ENCODE data around the gene PDCD1.

The PDCD1 gene

GRCh38 chr2:241852981-241853631, 5.6 kb downstream of the PDCD1 start:
- WGBS (ENCODE audit: insufficient coverage) = 96% methylated on average over 8 of the region's 10 CpGs
- Histone ChIP-seq H3K27me3 (replicated peaks in 2 of 5; ENCODE audit: control insufficient read depth in 4 of 5, insufficient read depth in 5 of 5, low read length in 4 of 5) (no peaks in the 10 kb centered on the region), H3K36me3 (ENCODE audit: control insufficient read depth in 4 of 4, insufficient read depth in 4 of 4, low read length in 3 of 4) (no peaks in the 10 kb centered on the region), H3K27ac (ENCODE audit: insufficient read depth in 1 of 2, low read depth in 1 of 2, low read length in 2 of 2, poor library complexity in 1 of 2, severe bottlenecking in 2 of 2) (no peak overlapping the region), H3K4me3 (ENCODE audit: control insufficient read depth in 1 of 7, extremely low read depth in 1 of 7, insufficient read depth in 4 of 7, low read depth in 2 of 7, low read length in 6 of 7) (no peak overlapping the region), H3K9me3 (ENCODE audit: control extremely low read depth in 1 of 5, control insufficient read depth in 4 of 5, insufficient read depth in 2 of 5, low read depth in 1 of 5, low read length in 4 of 5) (no peaks in the 10 kb centered on the region), H3K4me1 (ENCODE audit: control extremely low read depth in 1 of 4, control insufficient read depth in 4 of 4, insufficient read depth in 4 of 4, low read length in 3 of 4) (peaks cover 0 to 26% (median 19%) of the 10 kb centered on the region in 4 experiments)
- DNase-seq = no peak
- ChIA-PET CTCF (interaction anchor here (0.8 to 2.9 kb wide), 3 partner anchors 9 to 16 kb away, joined by 3 to 11 read pairs (median 4); no protein-coding TSS in a partner anchor), POLR2A (interaction anchor here (0.6 kb wide), 1 partner anchor 8 kb away, joined by 3 read pairs; no protein-coding TSS in a partner anchor)

GRCh38 chr2:241852116-241852980, 6.3 kb downstream of the PDCD1 start:
- ChIA-PET POLR2A (no interaction called here), CTCF (interaction anchor here (1.1 kb wide), 1 partner anchor 8 kb away, joined by 4 read pairs; no protein-coding TSS in a partner anchor)
- Histone ChIP-seq H3K9me3 (ENCODE audit: control extremely low read depth in 1 of 5, control insufficient read depth in 4 of 5, insufficient read depth in 2 of 5, low read depth in 1 of 5, low read length in 4 of 5) (no peaks in the 10 kb centered on the region), H3K4me1 (ENCODE audit: control extremely low read depth in 1 of 4, control insufficient read depth in 4 of 4, insufficient read depth in 4 of 4, low read length in 3 of 4) (peaks cover 0 to 26% (median 19%) of the 10 kb centered on the region in 4 experiments), H3K27me3 (replicated peaks in 2 of 5; ENCODE audit: control insufficient read depth in 4 of 5, insufficient read depth in 5 of 5, low read length in 4 of 5) (no peaks in the 10 kb centered on the region), H3K27ac (ENCODE audit: insufficient read depth in 1 of 2, low read depth in 1 of 2, low read length in 2 of 2, poor library complexity in 1 of 2, severe bottlenecking in 2 of 2) (no peak overlapping the region), H3K36me3 (ENCODE audit: control insufficient read depth in 4 of 4, insufficient read depth in 4 of 4, low read length in 3 of 4) (no peaks in the 10 kb centered on the region), H3K4me3 (ENCODE audit: control insufficient read depth in 1 of 7, extremely low read depth in 1 of 7, insufficient read depth in 4 of 7, low read depth in 2 of 7, low read length in 6 of 7) (no peak overlapping the region)
- no peak for DNase-seq
- 96% methylated on average over 35 of the region's 39 CpGs for WGBS (ENCODE audit: insufficient coverage)

- POLR2A ChIA-PET = no interaction called here
- Histone ChIP-seq H3K4me1 (ENCODE audit: control extremely low read depth in 1 of 4, control insufficient read depth in 4 of 4, insufficient read depth in 4 of 4, low read length in 3 of 4) (peaks cover 0 to 26% (median 19%) of the 10 kb centered on the region in 4 experiments), H3K27ac (ENCODE audit: insufficient read depth in 1 of 2, low read depth in 1 of 2, low read length in 2 of 2, poor library complexity in 1 of 2, severe bottlenecking in 2 of 2) (no peak overlapping the region), H3K27me3 (replicated peaks in 2 of 5; ENCODE audit: control insufficient read depth in 4 of 5, insufficient read depth in 5 of 5, low read length in 4 of 5) (no peaks in the 10 kb centered on the region), H3K4me3 (ENCODE audit: control insufficient read depth in 1 of 7, extremely low read depth in 1 of 7, insufficient read depth in 4 of 7, low read depth in 2 of 7, low read length in 6 of 7) (no peak overlapping the region), H3K36me3 (ENCODE audit: control insufficient read depth in 4 of 4, insufficient read depth in 4 of 4, low read length in 3 of 4) (no peaks in the 10 kb centered on the region), H3K9me3 (ENCODE audit: control extremely low read depth in 1 of 5, control insufficient read depth in 4 of 5, insufficient read depth in 2 of 5, low read depth in 1 of 5, low read length in 4 of 5) (no peaks in the 10 kb centered on the region)
- CTCF ChIA-PET = interaction anchor here (1.0 to 1.2 kb wide), 2 partner anchors 9 to 34 kb away, joined by 3 read pairs; no protein-coding TSS in a partner anchor
- no peak for DNase-seq
- 98% methylated on average over 9 of the region's 26 CpGs for WGBS (ENCODE audit: insufficient coverage)
Observed at GRCh38 chr2:241851325-241852115, 7.2 kb downstream of the PDCD1 start.

- POLR2A ChIA-PET = no interaction called here
Observed at GRCh38 chr2:241850544-241851324, 8.0 kb downstream of the PDCD1 start.

GRCh38 chr2:241849616-241850543, 8.8 kb downstream of the PDCD1 start:
- no peaks in the 10 kb centered on the region for H3K36me3 ChIP-seq (ENCODE audit: control insufficient read depth in 4 of 4, insufficient read depth in 4 of 4, low read length in 3 of 4)
- DNase-seq = no peak
- H3K27me3 ChIP-seq (replicated peaks in 2 of 5; ENCODE audit: control insufficient read depth in 4 of 5, insufficient read depth in 5 of 5, low read length in 4 of 5) = peaks cover 0 to 4% (median 0%) of the 10 kb centered on the region in 5 experiments
- WGBS (ENCODE audit: insufficient coverage) = 100% methylated on average over 4 of the region's 16 CpGs
- ChIA-PET POLR2A (no interaction called here), CTCF (interaction anchor here (0.8 to 1.2 kb wide), 2 partner anchors 18 to 33 kb away, joined by 3 read pairs; no protein-coding TSS in a partner anchor)
- no peak overlapping the region for H3K4me3 ChIP-seq (ENCODE audit: control insufficient read depth in 1 of 7, extremely low read depth in 1 of 7, insufficient read depth in 4 of 7, low read depth in 2 of 7, low read length in 6 of 7)
- no peaks in the 10 kb centered on the region for H3K9me3 ChIP-seq (ENCODE audit: control extremely low read depth in 1 of 5, control insufficient read depth in 4 of 5, insufficient read depth in 2 of 5, low read depth in 1 of 5, low read length in 4 of 5)
- peaks cover 0 to 23% (median 19%) of the 10 kb centered on the region in 4 experiments for H3K4me1 ChIP-seq (ENCODE audit: control extremely low read depth in 1 of 4, control insufficient read depth in 4 of 4, insufficient read depth in 4 of 4, low read length in 3 of 4)
- no peak overlapping the region for H3K27ac ChIP-seq (ENCODE audit: insufficient read depth in 1 of 2, low read depth in 1 of 2, low read length in 2 of 2, poor library complexity in 1 of 2, severe bottlenecking in 2 of 2)

More at GRCh38 chr2:241850544-241851324, 8.0 kb downstream of the PDCD1 start:
- Histone ChIP-seq H3K36me3 (ENCODE audit: control insufficient read depth in 4 of 4, insufficient read depth in 4 of 4, low read length in 3 of 4) (no peaks in the 10 kb centered on the region), H3K9me3 (ENCODE audit: control extremely low read depth in 1 of 5, control insufficient read depth in 4 of 5, insufficient read depth in 2 of 5, low read depth in 1 of 5, low read length in 4 of 5) (no peaks in the 10 kb centered on the region), H3K4me3 (ENCODE audit: control insufficient read depth in 1 of 7, extremely low read depth in 1 of 7, insufficient read depth in 4 of 7, low read depth in 2 of 7, low read length in 6 of 7) (no peak overlapping the region), H3K27me3 (replicated peaks in 2 of 5; ENCODE audit: control insufficient read depth in 4 of 5, insufficient read depth in 5 of 5, low read length in 4 of 5) (no peaks in the 10 kb centered on the region), H3K4me1 (ENCODE audit: control extremely low read depth in 1 of 4, control insufficient read depth in 4 of 4, insufficient read depth in 4 of 4, low read length in 3 of 4) (peaks cover 0 to 26% (median 19%) of the 10 kb centered on the region in 4 experiments), H3K27ac (ENCODE audit: insufficient read depth in 1 of 2, low read depth in 1 of 2, low read length in 2 of 2, poor library complexity in 1 of 2, severe bottlenecking in 2 of 2) (no peak overlapping the region)
- CTCF ChIA-PET = interaction anchor here (0.8 to 1.2 kb wide), 3 partner anchors 8 to 34 kb away, joined by 3 read pairs; no protein-coding TSS in a partner anchor
- no peak for DNase-seq
- WGBS (ENCODE audit: insufficient coverage) = 96% methylated on average over 26 of the region's 27 CpGs

Measured in common myeloid progenitor, CD34-positive (primary cell).